GM12892 (cell line): Measurements from ENCODE around the gene LARP4B.

ENCODE experiments used
- POLR2A ChIP-seq: IDR thresholded peaks from 2 replicates; pipeline ENCODE4 v1.6.1; 2011; ENCODE audit warnings: low read depth, low read length, control low read depth
- POLR2AphosphoS5 ChIP-seq: IDR thresholded peaks from 2 replicates; pipeline ENCODE4 v1.6.1; 2011; ENCODE audit warnings: low read depth, low read length, control low read depth
- TAF1 ChIP-seq: IDR thresholded peaks from 2 replicates; pipeline ENCODE4 v1.6.1; 2011; ENCODE audit warnings: low read depth, mild to moderate bottlenecking, control low read depth, low read length, borderline replicate concordance

- no peak for TF ChIP-seq POLR2AphosphoS5
- no peak for TF ChIP-seq POLR2A
- TF ChIP-seq TAF1 = no peak
Observed at GRCh38 chr10:850093-850492, 81.4 kb downstream of the LARP4B start.
